Right lobe of liver (tissue), 6 donors: ENCODE results near the gene FEM1C. TPM values are rescaled to one million over a fixed set of nuclear protein-coding genes. Genes with fewer than 3 reads are reported as not detected.

Experiments
- ATAC-seq, 4 donors: fragments of 200-7000 bp; cut with Tn5 transposase; one replicate each; pipeline ENCODE4 v1.9.1; 2020; ENCODE audit warnings: mild to moderate bottlenecking in 4 of 4, moderate library complexity in 4 of 4
- DNase-seq, 3 donors: peaks; one replicate each; pipeline ENCODE4 v3.0.0-alpha.2; 2020
- H3K27ac ChIP-seq, 3 donors: fragments of 200-600 bp; one replicate each; pipeline ENCODE4 v1.8.0; 2022
- H3K27me3 ChIP-seq, 2 donors: fragments of 200-600 bp; one replicate each; pipeline ENCODE4 v1.8.0; 2022
- H3K36me3 ChIP-seq, 4 donors: fragments of 200-600 bp; sonication (generic) in 1 of 4; one replicate each; pipeline versions ENCODE4 v1.5.1 to v1.8.0; 2017 to 2022; ENCODE audit warnings: control low read depth in 1 of 4
- H3K4me1 ChIP-seq, 4 donors: fragments of 200-600 bp; sonication (generic) in 1 of 4; one replicate each; pipeline versions ENCODE4 v1.5.1 to v1.8.0; 2017 to 2022; ENCODE audit warnings: control low read depth in 1 of 4
- H3K4me3 ChIP-seq, 3 donors: fragments of 200-600 bp; one replicate each; pipeline ENCODE4 v1.8.0; 2022
- H3K9me3 ChIP-seq, 4 donors: fragments of 200-600 bp; sonication (generic) in 1 of 4; one replicate each; pipeline versions ENCODE4 v1.5.1 to v1.8.0; 2017 to 2022; ENCODE audit warnings: control low read depth in 1 of 4
- POLR2A ChIP-seq: fragments of 450-650 bp; IDR thresholded peaks from one replicate; pipeline ENCODE4 v1.6.1; 2017; ENCODE audit warnings: antibody characterized with exemption, mild to moderate bottlenecking
- WGBS: methylation state at CpG from one replicate; pipeline ENCODE4 v1.1.6; 2018; ENCODE audit warnings: low coverage, low lambda C conversion rate; ENCODE audit not compliant: insufficient coverage; ENCODE audit errors: missing lambda C conversion rate; 5-methylcytosine and 5-hydroxymethylcytosine counted together
- intact Hi-C, 2 donors: fragments of 100-400 bp; cut with DNase I; formaldehyde crosslinking; loops; one replicate each; pipeline versions ENCODE4 v1.11.2 to v1.14.1; 2022
- total RNA-seq, 6 experiments: library from RNA; depleted of rRNA in 2 of 6; stranded (reverse); fragments of >200 nt in 2 of 6; fragmentation: NEBNext Ultra II Directional in 3 of 6; extraction: Animal tissue kit (Norgen Biotek cat#: 25700) in 3 of 6; gene quantifications; one replicate each; pipeline versions ENCODE4 v1.1.0 to v1.2.4, GENCODE V29; 2016 to 2023
- TF ChIP-seq, protein P1 (sequence below), 4 donors: fragments of 200-600 bp in 3 of 4; fragments of 450-650 bp in 1 of 4; IDR thresholded peaks; one replicate each; pipeline versions ENCODE4 v1.5.1 to v1.8.0; 2016 to 2022; ENCODE audit warnings: antibody characterized with exemption in 4 of 4, mild to moderate bottlenecking in 2 of 4
- donor health status: DM: no; HTN: yes; CAD: no.
- donor health status: DM: no; HTN: no; CAD: no.
- donor health status: DM: no; HTN: no; CAD: no.
- donor health status: DM: no; HTN: yes; CAD: no.
- donor health status: DM: no; HTN: yes; CAD: no.

The FEM1C gene
- total RNA-seq, 6 experiments from 2014 or later, result 8.7 to 12.2 (median 11.0) TPM

DNA sequence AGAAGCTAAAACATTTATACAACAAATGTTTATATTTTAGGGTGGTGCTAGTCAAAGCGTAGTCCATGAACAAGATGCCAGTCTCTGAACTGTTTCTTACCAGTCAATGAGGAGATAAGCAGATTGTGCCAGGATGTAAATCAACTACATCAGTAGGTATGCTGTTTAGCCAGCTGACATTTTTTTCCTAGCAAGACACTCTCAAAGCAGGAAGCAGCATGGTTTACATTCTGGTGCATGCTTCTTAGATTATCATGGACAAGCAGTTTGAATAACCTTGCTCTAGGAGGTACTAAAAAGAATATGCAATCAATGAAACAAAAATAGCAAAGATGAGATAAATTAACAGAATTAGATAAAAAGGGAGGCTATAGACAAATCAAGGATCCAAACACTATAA lies 40.7 kb upstream of the FEM1C start:
- no peak overlapping the region for H3K27ac ChIP-seq
- no peaks in the 10 kb centered on the region for H3K9me3 ChIP-seq
- ATAC-seq (no peak), DNase-seq (no peak)
- peaks cover 0 to 6% (median 0%) of the 10 kb centered on the region in 4 donors for H3K36me3 ChIP-seq
- no peaks in the 10 kb centered on the region for H3K4me1 ChIP-seq
- WGBS, result 100% methylated on average over 1 of the region's 1 CpG
- H3K27me3 ChIP-seq, result no peaks in the 10 kb centered on the region
- TF ChIP-seq, protein P1, sequence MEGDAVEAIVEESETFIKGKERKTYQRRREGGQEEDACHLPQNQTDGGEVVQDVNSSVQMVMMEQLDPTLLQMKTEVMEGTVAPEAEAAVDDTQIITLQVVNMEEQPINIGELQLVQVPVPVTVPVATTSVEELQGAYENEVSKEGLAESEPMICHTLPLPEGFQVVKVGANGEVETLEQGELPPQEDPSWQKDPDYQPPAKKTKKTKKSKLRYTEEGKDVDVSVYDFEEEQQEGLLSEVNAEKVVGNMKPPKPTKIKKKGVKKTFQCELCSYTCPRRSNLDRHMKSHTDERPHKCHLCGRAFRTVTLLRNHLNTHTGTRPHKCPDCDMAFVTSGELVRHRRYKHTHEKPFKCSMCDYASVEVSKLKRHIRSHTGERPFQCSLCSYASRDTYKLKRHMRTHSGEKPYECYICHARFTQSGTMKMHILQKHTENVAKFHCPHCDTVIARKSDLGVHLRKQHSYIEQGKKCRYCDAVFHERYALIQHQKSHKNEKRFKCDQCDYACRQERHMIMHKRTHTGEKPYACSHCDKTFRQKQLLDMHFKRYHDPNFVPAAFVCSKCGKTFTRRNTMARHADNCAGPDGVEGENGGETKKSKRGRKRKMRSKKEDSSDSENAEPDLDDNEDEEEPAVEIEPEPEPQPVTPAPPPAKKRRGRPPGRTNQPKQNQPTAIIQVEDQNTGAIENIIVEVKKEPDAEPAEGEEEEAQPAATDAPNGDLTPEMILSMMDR (IDR thresholded peaks at IDR 0.05), result no peak
- no peak for TF ChIP-seq POLR2A
- intact Hi-C loops, result no loop called here
- H3K4me3 ChIP-seq, result no peak overlapping the region

DNA sequence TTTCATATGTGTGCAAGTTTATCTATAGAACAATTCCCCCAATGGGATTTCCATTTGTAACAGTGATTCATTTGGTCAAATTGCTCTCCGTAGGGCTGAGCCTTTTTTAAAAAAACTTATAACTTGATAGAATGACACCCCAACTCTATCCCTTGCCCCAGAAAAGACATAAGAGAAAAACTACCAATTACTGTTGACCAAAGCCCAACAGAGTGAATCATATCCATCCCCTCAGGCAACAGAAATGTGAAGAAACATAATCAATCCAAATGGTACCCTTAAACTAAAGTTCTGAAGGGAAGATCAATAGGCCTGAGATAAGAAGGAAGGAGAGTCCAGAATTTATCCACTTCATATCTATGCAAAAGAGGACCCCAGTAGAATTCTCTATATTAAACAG lies 39.9 kb upstream of the FEM1C start:
- 86% methylated on average over 1 of the region's 1 CpG for WGBS
- H3K36me3 ChIP-seq, result peaks cover 0 to 6% (median 0%) of the 10 kb centered on the region in 4 donors
- H3K27ac ChIP-seq, result no peak overlapping the region
- no peaks in the 10 kb centered on the region for H3K4me1 ChIP-seq
- ATAC-seq, result no peak
- no peaks in the 10 kb centered on the region for H3K9me3 ChIP-seq
- H3K27me3 ChIP-seq, result no peaks in the 10 kb centered on the region
- DNase-seq, result no peak
- TF ChIP-seq POLR2A, result no peak
- TF ChIP-seq, protein P1 (IDR thresholded peaks at IDR 0.05), result no peak
- intact Hi-C loops, result no loop called here
- no peak overlapping the region for H3K4me3 ChIP-seq

DNA sequence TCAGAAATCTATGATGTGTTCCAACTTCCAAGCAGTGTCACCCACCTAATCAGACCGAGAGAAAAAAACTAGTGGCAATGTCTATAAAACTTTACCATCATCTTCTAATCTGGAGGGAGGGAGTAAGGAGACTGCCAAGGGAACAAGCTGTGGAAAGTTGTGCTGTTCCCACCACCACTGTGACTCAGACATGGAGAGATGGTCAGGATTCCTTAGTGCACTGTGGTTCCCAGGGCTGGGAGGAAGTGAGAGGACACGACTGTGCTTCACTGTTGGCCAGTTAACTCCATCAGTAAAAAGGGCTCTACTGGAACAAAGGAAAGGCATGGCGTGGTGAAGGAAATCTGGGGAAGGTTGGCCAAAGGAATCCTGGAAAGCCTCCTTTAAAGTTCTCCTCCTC lies 38.9 kb upstream of the FEM1C start:
- no peak for DNase-seq
- peaks cover 0 to 6% (median 0%) of the 10 kb centered on the region in 4 donors for H3K36me3 ChIP-seq
- no peaks in the 10 kb centered on the region for H3K9me3 ChIP-seq
- ATAC-seq, result peak in 1 of 4 donors; percentile 29
- intact Hi-C loops, result no loop called here
- WGBS, result 85% methylated on average over 2 of the region's 3 CpGs
- no peaks in the 10 kb centered on the region for H3K4me1 ChIP-seq
- no peaks in the 10 kb centered on the region for H3K27me3 ChIP-seq
- H3K4me3 ChIP-seq, result no peak overlapping the region
- no peak overlapping the region for H3K27ac ChIP-seq
- no peak for TF ChIP-seq POLR2A
- TF ChIP-seq, protein P1 (IDR thresholded peaks at IDR 0.05), result no peak

DNA sequence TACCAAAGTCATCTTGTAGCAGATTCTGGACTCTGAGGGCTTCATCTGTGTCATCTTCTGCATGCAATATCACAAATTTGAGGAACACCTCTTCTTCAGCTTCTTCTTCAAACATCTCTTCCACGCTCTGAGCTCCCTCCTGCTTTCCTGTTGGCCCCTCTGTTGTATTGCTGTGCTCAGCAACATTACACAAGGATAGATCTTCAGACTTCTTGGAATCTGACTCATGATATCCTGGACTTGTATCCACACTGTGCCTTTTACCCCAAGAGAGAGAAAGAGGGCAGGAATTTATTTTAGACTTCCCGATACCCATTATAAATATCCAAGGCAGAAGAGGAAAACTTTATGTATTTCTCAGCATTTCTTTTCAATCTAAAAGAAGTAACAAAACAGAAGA lies 36.4 kb upstream of the FEM1C start:
- 82% methylated on average over 2 of the region's 2 CpGs for WGBS
- ATAC-seq (no peak), DNase-seq (no peak)
- Histone ChIP-seq H3K4me3 (no peak overlapping the region), H3K4me1 (no peaks in the 10 kb centered on the region), H3K27me3 (no peaks in the 10 kb centered on the region), H3K36me3 (peaks cover 0 to 6% (median 0%) of the 10 kb centered on the region in 4 donors), H3K27ac (no peak overlapping the region), H3K9me3 (no peaks in the 10 kb centered on the region)
- intact Hi-C loops, result no loop called here
- no peak for TF ChIP-seq POLR2A
- TF ChIP-seq, protein P1 (IDR thresholded peaks at IDR 0.05), result no peak

DNA sequence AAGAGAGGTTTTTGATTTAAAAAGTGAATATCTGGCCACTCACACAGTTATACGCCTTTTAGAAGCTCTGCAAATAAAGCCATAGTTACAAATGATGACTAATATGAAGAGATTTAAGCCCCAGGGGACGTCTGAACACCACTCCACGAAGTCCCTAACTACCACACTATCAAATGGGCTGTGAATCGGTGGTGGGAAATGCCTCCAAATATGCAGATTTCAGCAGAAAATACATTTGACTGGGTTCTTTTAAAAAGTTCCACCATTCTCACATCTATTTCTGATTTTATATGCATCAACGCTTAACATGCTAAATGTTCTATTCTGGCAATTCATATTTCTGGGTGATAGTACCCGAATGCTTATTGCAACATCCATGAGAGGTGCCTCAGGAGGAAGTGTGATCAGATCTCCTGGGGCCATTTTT lies 35.2 kb upstream of the FEM1C start:
- DNase-seq, result no peak
- H3K4me1 ChIP-seq, result no peaks in the 10 kb centered on the region
- WGBS, result 79% methylated on average over 6 of the region's 6 CpGs
- no peaks in the 10 kb centered on the region for H3K9me3 ChIP-seq
- no peak for ATAC-seq
- peaks cover 0 to 6% (median 0%) of the 10 kb centered on the region in 4 donors for H3K36me3 ChIP-seq
- intact Hi-C loops, result loop anchor here (5.0 to 10.0 kb wide), 2 partner anchors 265 to 267 kb away; no protein-coding TSS in a partner anchor
- TF ChIP-seq, protein P1 (IDR thresholded peaks at IDR 0.05), result no peak
- no peak for TF ChIP-seq POLR2A
- H3K27ac ChIP-seq, result no peak overlapping the region
- no peak overlapping the region for H3K4me3 ChIP-seq
- no peaks in the 10 kb centered on the region for H3K27me3 ChIP-seq
